Heart left ventricle (tissue), 16 donors: ENCODE data around the gene FUBP1. TPM values are rescaled to one million over a fixed set of nuclear protein-coding genes. Genes with fewer than 3 reads are reported as not detected.

ENCODE experiments used
- ATAC-seq, 4 donors: fragments of 200-7000 bp; cut with Tn5 transposase; one replicate each; pipeline ENCODE4 v1.9.1; 2020 to 2022; ENCODE audit warnings: moderate library complexity in 4 of 4, mild to moderate bottlenecking in 3 of 4, moderate number of reproducible peaks in 1 of 4
- DNase-seq, 5 donors: peaks; one replicate each; pipeline ENCODE4 v3.0.0-alpha.2; 2020
- H3K27ac ChIP-seq, 12 donors: fragments of 200-600 bp; sonication (generic) in 4 of 12; one replicate each; pipeline versions ENCODE4 v1.5.0 to v1.8.0; 2016 to 2022; ENCODE audit warnings: mild to moderate bottlenecking in 2 of 12
- H3K27me3 ChIP-seq, 9 donors: fragments of 200-600 bp; sonication (generic) in 2 of 9; one replicate each; pipeline versions ENCODE4 v1.5.1 to v1.8.0; 2016 to 2022; ENCODE audit warnings: mild to moderate bottlenecking in 3 of 9
- H3K36me3 ChIP-seq, 9 donors: fragments of 200-600 bp; sonication (generic) in 2 of 9; one replicate each; pipeline versions ENCODE4 v1.5.0 to v1.8.0; 2018 to 2022; ENCODE audit warnings: mild to moderate bottlenecking in 2 of 9
- H3K4me1 ChIP-seq, 12 donors: fragments of 200-600 bp; sonication (generic) in 4 of 12; one replicate each; pipeline versions ENCODE4 v1.5.0 to v1.8.0; 2016 to 2022; ENCODE audit warnings: mild to moderate bottlenecking in 3 of 12
- H3K4me3 ChIP-seq, 12 donors: fragments of 200-600 bp; sonication (generic) in 4 of 12; one replicate each; pipeline versions ENCODE4 v1.5.0 to v1.8.0; 2017 to 2022; ENCODE audit warnings: mild to moderate bottlenecking in 9 of 12, moderate library complexity in 4 of 12
- H3K9me3 ChIP-seq, 12 donors: fragments of 200-600 bp; sonication (generic) in 4 of 12; one replicate each; pipeline versions ENCODE4 v1.5.0 to v1.8.0; 2016 to 2022; ENCODE audit warnings: mild to moderate bottlenecking in 1 of 12
- CTCF ChIP-seq, 12 donors: fragments of 200-600 bp; sonication (generic) in 4 of 12; IDR thresholded peaks; one replicate each; pipeline versions ENCODE4 v1.5.0 to v1.8.0; 2018 to 2022; ENCODE audit warnings: antibody characterized with exemption in 12 of 12, mild to moderate bottlenecking in 5 of 12
- POLR2A ChIP-seq, 2 donors: fragments of 450-650 bp; IDR thresholded peaks; one replicate each; pipeline ENCODE4 v1.6.1; 2017; ENCODE audit warnings: antibody characterized with exemption in 2 of 2, mild to moderate bottlenecking in 2 of 2, moderate library complexity in 2 of 2
- WGBS, 4 donors: extraction: QIAGEN DNeasy Blood & Tissue Kit in 2 of 4; methylation state at CpG; one replicate each; pipeline versions ENCODE4 v1.1.5 to v1.1.7; 2013 to 2018; 5-methylcytosine and 5-hydroxymethylcytosine counted together
- intact Hi-C, 10 donors: fragments of 100-400 bp; cut with DNase I; formaldehyde crosslinking; loops; one replicate each; pipeline versions ENCODE4 v1.11.1 to v1.14.2; 2022
- polyA plus RNA-seq, 2 donors: library from polyadenylated mRNA; stranded (reverse); fragments of 200-250 nt; gene quantifications; one replicate each; pipeline ENCODE4 v1.2.3, GENCODE V29; 2013
- total RNA-seq, 9 donors: library from RNA; depleted of rRNA in 2 of 9; stranded (reverse); fragments of >200 nt in 2 of 9; fragmentation: NEBNext Ultra II Directional in 3 of 9; extraction: Animal tissue kit (Norgen Biotek cat#: 25700) in 3 of 9; gene quantifications; one replicate each; pipeline versions ENCODE4 v1.1.0 to v1.2.4, GENCODE V29; 2016 to 2023
- donor health status: ischemic (EF 13 %, LVEDD 7.1; RV severe dilation, severe dysfunction).
- donor health status: healthy with polysubstance abuse.
- donor health status: DM: no; HTN: yes; CAD: no.
- donor health status: DM: no; HTN: no; CAD: no.
- donor health status: ischemic (EF 25% LVEDD 6.9; RV normal size, moderate dysfunction).
- donor health status: ischemic (EF 25% LVEDD 5.7; RV mildly dilated, moderate dysfunction).
- donor health status: healthy.
- donor health status: DM: yes; HTN: yes; CAD: no.
- donor health status: ischemic (EF 35%, LVEDD 5.7; RV mildly dilated, moderate dysfunction).
- donor health status: nonischemic (EF 11% LVEDD 7.7; RV severe dilation, severe dysfunction).
- donor health status: DM: yes; HTN: yes; CAD: no.
- donor health status: PGD.
- donor health status: ischemic (EF 29% LVEDD 5.4; RV normal size, mild dysfunction).
- donor health status: nonischemic (EF 23%, LVEDD 6.1; RV moderate dilation, normal function).

The FUBP1 gene
- total and polyA plus RNA-seq, 11 donors, result 27.0 to 78.9 (median 54.1) TPM

GRCh38 chr1:77910116-77910515 is 68.8 kb downstream of the FUBP1 start:
- no peak overlapping the region for H3K4me3 ChIP-seq
- intact Hi-C loops, result no loop called here
- H3K9me3 ChIP-seq, result no peaks in the 10 kb centered on the region
- DNase-seq (no peak), ATAC-seq (no peak)
- TF ChIP-seq POLR2A (IDR thresholded peaks at IDR 0.05), result no peak
- no peak for TF ChIP-seq CTCF (IDR thresholded peaks at IDR 0.05)
- peaks cover 0 to 48% (median 0%) of the 10 kb centered on the region in 9 donors for H3K36me3 ChIP-seq
- 73 to 84% (median 80%) methylated on average over 4 of the region's 4 CpGs for WGBS, 4 donors
- H3K27me3 ChIP-seq, result no peaks in the 10 kb centered on the region
- H3K27ac ChIP-seq, result peak overlapping the region in 2 of 12 donors; percentile 5 to 8
- H3K4me1 ChIP-seq, result peaks cover 0 to 12% (median 4%) of the 10 kb centered on the region in 12 donors

GRCh38 chr1:77906624-77907023 is 72.2 kb downstream of the FUBP1 start:
- no peak overlapping the region for H3K27ac ChIP-seq
- H3K4me3 ChIP-seq, result no peak overlapping the region
- intact Hi-C loops, result no loop called here
- peaks cover 0 to 19% (median 2%) of the 10 kb centered on the region in 12 donors for H3K4me1 ChIP-seq
- no peak for ATAC-seq
- no peaks in the 10 kb centered on the region for H3K9me3 ChIP-seq
- TF ChIP-seq CTCF (IDR thresholded peaks at IDR 0.05) (no peak), POLR2A (IDR thresholded peaks at IDR 0.05) (no peak)
- no peak for DNase-seq
- WGBS, 4 donors, result 65 to 88% (median 76%) methylated on average over 1 of the region's 1 CpG
- no peaks in the 10 kb centered on the region for H3K27me3 ChIP-seq
- peaks cover 0 to 51% (median 0%) of the 10 kb centered on the region in 9 donors for H3K36me3 ChIP-seq

GRCh38 chr1:77906019-77906545 is 72.8 kb downstream of the FUBP1 start:
- Histone ChIP-seq H3K36me3 (peaks cover 0 to 49% (median 0%) of the 10 kb centered on the region in 9 donors), H3K9me3 (no peaks in the 10 kb centered on the region), H3K27ac (peak overlapping the region in 1 of 12 donors; percentile 8), H3K4me1 (peaks cover 0 to 19% (median 2%) of the 10 kb centered on the region in 12 donors), H3K27me3 (no peaks in the 10 kb centered on the region), H3K4me3 (no peak overlapping the region)
- TF ChIP-seq POLR2A (IDR thresholded peaks at IDR 0.05) (no peak), CTCF (IDR thresholded peaks at IDR 0.05) (no peak)
- intact Hi-C loops, result no loop called here
- DNase-seq, result no peak
- WGBS, 4 donors, result 71 to 77% (median 72%) methylated on average over 2 of the region's 2 CpGs
- ATAC-seq, result peak in 1 of 4 donors; percentile 4

- TF ChIP-seq CTCF (IDR thresholded peaks at IDR 0.05) (no peak), POLR2A (IDR thresholded peaks at IDR 0.05) (no peak)
- Histone ChIP-seq H3K4me3 (peak overlapping the region in 1 of 12 donors; percentile 7), H3K4me1 (peaks cover 0 to 24% (median 2%) of the 10 kb centered on the region in 12 donors), H3K9me3 (no peaks in the 10 kb centered on the region), H3K27me3 (no peaks in the 10 kb centered on the region), H3K36me3 (peaks cover 0 to 46% (median 0%) of the 10 kb centered on the region in 9 donors), H3K27ac (peak overlapping the region in 1 of 12 donors; percentile 8)
- ATAC-seq (peak in 2 of 4 donors; percentile 13 to 50), DNase-seq (no peak)
- intact Hi-C loops, result no loop called here
- WGBS, 4 donors, result 71 to 83% (median 79%) methylated on average over 1 of the region's 1 CpG
These were observed 73.3 kb downstream of the FUBP1 start for GRCh38 chr1:77905603-77906002.
